Kidney (tissue), 14 donors: ENCODE data around the gene WWOX. TPM values are rescaled to one million over a fixed set of nuclear protein-coding genes. Genes with fewer than 3 reads are reported as not detected.

Experiments
- DNase-seq, 5 donors: peaks; one replicate each; pipeline ENCODE4 v3.0.0-alpha.2; 2013 to 2020
- FAIRE-seq: peaks from 2 replicates; lab custom pipeline; 2012; peaks lifted over from hg19 to GRCh38; lab: Jason Lieb, UNC
- H3K27ac ChIP-seq, 2 donors: one replicate each; pipeline ENCODE4 v1.7.0; 2013; ENCODE audit warnings: low read depth in 2 of 2, low read length in 2 of 2, inconsistent platforms in 1 of 2
- H3K27me3 ChIP-seq: one replicate; pipeline ENCODE4 v1.7.1; 2013; ENCODE audit warnings: low read length, inconsistent platforms; ENCODE audit not compliant: control insufficient read depth, insufficient read depth
- H3K36me3 ChIP-seq, 3 donors: one replicate each; pipeline versions ENCODE4 v1.7.0 to v1.7.1; 2013; ENCODE audit warnings: low read length in 3 of 3, control low read depth in 1 of 3, inconsistent platforms in 1 of 3; ENCODE audit not compliant: insufficient read depth in 3 of 3, control insufficient read depth in 2 of 3
- H3K4me1 ChIP-seq, 3 donors: one replicate each; pipeline versions ENCODE4 v1.7.0 to v1.7.1; 2013; ENCODE audit warnings: low read length in 3 of 3, inconsistent platforms in 1 of 3, low read depth in 1 of 3; ENCODE audit not compliant: control insufficient read depth in 2 of 3, insufficient read depth in 2 of 3
- H3K4me3 ChIP-seq, 3 donors: one replicate each; pipeline versions ENCODE4 v1.7.0 to v1.8.1; 2013; ENCODE audit warnings: low read length in 3 of 3, control low read depth in 1 of 3, inconsistent platforms in 1 of 3
- H3K9ac ChIP-seq, 3 donors: one replicate each; pipeline versions ENCODE4 v1.7.0 to v1.7.1; 2013; ENCODE audit warnings: low read length in 3 of 3, control low read depth in 1 of 3, inconsistent platforms in 1 of 3
- H3K9me3 ChIP-seq, 3 donors: one replicate each; pipeline versions ENCODE4 v1.7.0 to v1.7.1; 2013; ENCODE audit warnings: low read length in 3 of 3, control low read depth in 1 of 3, inconsistent platforms in 1 of 3; ENCODE audit not compliant: control insufficient read depth in 2 of 3, insufficient read depth in 1 of 3
- CTCF ChIP-seq: IDR thresholded peaks from 3 replicates; pipeline ENCODE4 v1.5.1; 2012; ENCODE audit warnings: mild to moderate bottlenecking, moderate library complexity, borderline replicate concordance; ENCODE audit not compliant: insufficient read depth; ENCODE audit errors: extremely low read depth
- intact Hi-C: fragments of 100-400 bp; cut with DNase I; formaldehyde crosslinking; loops from one replicate; pipeline ENCODE4 v1.11.1; 2022
- polyA plus RNA-seq: library from polyadenylated mRNA; stranded (reverse); fragments of 350-450 nt; fragmentation: Illumina TruSeq; extraction: RNeasy Lipid Tissue Mini Kit (QIAGEN cat#74804); gene quantifications from one replicate; pipeline ENCODE4 v1.2.3, GENCODE V29; 2014; ENCODE audit warnings: low read depth, low replicate concordance; ENCODE audit not compliant: insufficient read depth
- total RNA-seq: library from RNA; stranded (reverse); fragmentation: NEBNext Ultra II Directional; extraction: Animal tissue kit (Norgen Biotek cat#: 25700); gene quantifications from one replicate; pipeline ENCODE4 v1.2.1, GENCODE V29; 2021
- donor health status: control.
- donor health status: control.
- donor health status: control.
- donor health status: control.
- donor health status: control.
- donor health status: DM: yes; HTN: yes; CAD: no.
- donor health status: Normal renal cell carcinoma (clear cell type).

Gene WWOX
- total and polyA plus RNA-seq, 2 donors from 2014 or later = 22.5 to 30.3 TPM

- intact Hi-C loops = no loop called here
These were observed 1001.0 kb downstream of the WWOX start for GRCh38 chr16:79100447-79100846.

GRCh38 chr16:79101491-79101890, 1002.0 kb downstream of the WWOX start:
- Histone ChIP-seq H3K36me3 (no peaks in the 10 kb centered on the region), H3K27me3 (no peaks in the 10 kb centered on the region), H3K9ac (no peak overlapping the region), H3K4me3 (no peak overlapping the region), H3K9me3 (no peaks in the 10 kb centered on the region), H3K4me1 (no peaks in the 10 kb centered on the region), H3K27ac (no peak overlapping the region)
- FAIRE-seq (no peak), DNase-seq (no peak)
- intact Hi-C loops = no loop called here
- TF ChIP-seq CTCF = no peak

More at GRCh38 chr16:79100447-79100846, 1001.0 kb downstream of the WWOX start:
- H3K27me3 ChIP-seq = no peaks in the 10 kb centered on the region
- H3K9me3 ChIP-seq = no peaks in the 10 kb centered on the region
- FAIRE-seq (no peak), DNase-seq (peak in 3 of 5 donors; percentile 33 to 56 (median 51))
- no peaks in the 10 kb centered on the region for H3K36me3 ChIP-seq
- no peak overlapping the region for H3K9ac ChIP-seq
- TF ChIP-seq CTCF = no peak
- no peak overlapping the region for H3K4me3 ChIP-seq
- no peak overlapping the region for H3K27ac ChIP-seq
- no peaks in the 10 kb centered on the region for H3K4me1 ChIP-seq

GRCh38 chr16:79104567-79104966, 1005.1 kb downstream of the WWOX start:
- Histone ChIP-seq H3K9ac (no peak overlapping the region), H3K4me1 (no peaks in the 10 kb centered on the region), H3K4me3 (no peak overlapping the region), H3K27me3 (no peaks in the 10 kb centered on the region), H3K36me3 (no peaks in the 10 kb centered on the region), H3K9me3 (no peaks in the 10 kb centered on the region), H3K27ac (no peak overlapping the region)
- DNase-seq (peak in 2 of 5 donors; percentile 16 to 30), FAIRE-seq (no peak)
- TF ChIP-seq CTCF = no peak
- intact Hi-C loops = no loop called here

GRCh38 chr16:79107301-79107700, 1007.8 kb downstream of the WWOX start:
- FAIRE-seq (no peak), DNase-seq (no peak)
- Histone ChIP-seq H3K4me3 (no peak overlapping the region), H3K36me3 (no peaks in the 10 kb centered on the region), H3K4me1 (no peaks in the 10 kb centered on the region), H3K9me3 (no peaks in the 10 kb centered on the region), H3K9ac (no peak overlapping the region), H3K27me3 (no peaks in the 10 kb centered on the region), H3K27ac (no peak overlapping the region)
- intact Hi-C loops = no loop called here
- TF ChIP-seq CTCF = no peak
